Measurements from ENCODE around the gene MRPL49. TPM values are rescaled to one million over a fixed set of nuclear protein-coding genes. Genes with fewer than 3 reads are reported as not detected.
"Not testable (repeated sequence)": the region's sequence is repeated elsewhere in the genome, so short reads cannot be mapped to it uniquely, and the experiment has no call there.

The MRPL49 gene
- polyA plus RNA-seq, 2 of the 4 experiments (the other 2 are of a cell fraction): 55.5 to 65.5 TPM

- POLR2A ChIA-PET: interaction anchor here (0.6 to 2.0 kb wide), 9 partner anchors 8 to 341 kb away, joined by 3 to 16 read pairs (median 4); partner anchors contain the start of genes CAPN1, DPF2, SNX15 and SYVN1
- no peak for TF ChIP-seq RNF2 (IDR thresholded peaks at IDR 0.05; ENCODE audit: borderline replicate concordance, low read depth)
- 0 out of 2 replicates have a peak, but pooled peaks have one; percentile 13 for TF ChIP-seq HOXA7 (CRISPR knock-in tag; IDR thresholded peaks at IDR 0.05)
- no peak for DNase-seq (ENCODE audit: low read depth in 1 of 2, low spot score in 1 of 2)
- FAIRE-seq: no peak
- peaks cover 31% of the 10 kb centered on the region; the same call in 2 of the 3 replicates for H3K4me1 ChIP-seq
- H3K9me3 ChIP-seq: no peaks in the 10 kb centered on the region
- no peak overlapping the region for H3K4me3 ChIP-seq
- H3K4me2 ChIP-seq: no peak overlapping the region
- CTCF ChIA-PET: interaction anchor here (0.8 to 6.3 kb wide), 25 partner anchors 8 to 376 kb away, joined by 3 to 75 read pairs (median 5); partner anchors contain the start of genes ARL2, BATF2, CAPN1 and SYVN1
- WGBS (ENCODE audit: missing lambda C conversion rate): 76% methylated on average over 18 of the region's 18 CpGs
- ATAC-seq: no peak
- no peak overlapping the region for H3K27ac ChIP-seq
Measured at GRCh38 chr11:65118097-65118837, 3.9 kb upstream of the MRPL49 start.

- not testable (repeated sequence) for H3K27ac ChIP-seq; FAIRE-seq; H3K4me3 ChIP-seq; H3K4me2 ChIP-seq; DNase-seq (ENCODE audit: low read depth in 1 of 2, low spot score in 1 of 2); ATAC-seq; H3K9me3 ChIP-seq
- peaks cover 29% of the 10 kb centered on the region; the same call in 2 of the 3 replicates for H3K4me1 ChIP-seq
- ChIA-PET CTCF (interaction anchor here (0.8 to 6.3 kb wide), 22 partner anchors 9 to 377 kb away, joined by 3 to 75 read pairs (median 5); partner anchors contain the start of genes ARL2, CAPN1, SYVN1 and TM7SF2), POLR2A (interaction anchor here (2.0 kb wide), 1 partner anchor 62 kb away, joined by 16 read pairs; the partner anchor contains the start of gene CAPN1)
- 93% methylated on average over 18 of the region's 18 CpGs for WGBS (ENCODE audit: missing lambda C conversion rate)
Measured at GRCh38 chr11:65118891-65119669, 3.0 kb upstream of the MRPL49 start.

DNA sequence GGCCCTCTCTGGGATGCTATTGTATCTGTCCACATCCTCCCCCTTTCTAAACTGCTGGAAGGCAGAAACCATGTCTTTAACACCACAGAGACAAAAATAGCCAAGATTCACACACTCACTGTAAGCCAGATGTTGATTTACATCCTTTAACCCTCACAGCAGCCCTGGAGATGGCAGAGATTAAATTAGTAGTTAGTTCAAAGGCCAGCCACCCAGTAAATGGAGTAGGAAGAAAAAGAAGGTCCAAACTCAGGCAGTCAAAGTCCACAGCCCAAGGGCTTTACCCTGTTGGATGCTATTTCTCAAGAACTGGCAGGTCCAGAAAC lies 2.5 kb upstream of the MRPL49 start:
- Histone ChIP-seq H3K27ac (no peak overlapping the region), H3K9me3 (no peaks in the 10 kb centered on the region), H3K4me2 (no peak overlapping the region; the same call in 2 of the 3 replicates), H3K4me1 (peaks cover 29% of the 10 kb centered on the region; the same call in 2 of the 3 replicates), H3K4me3 (no peak overlapping the region)
- FAIRE-seq: no peak
- no peak for DNase-seq (ENCODE audit: low read depth in 1 of 2, low spot score in 1 of 2)
- no peak for ATAC-seq
- ChIA-PET CTCF (interaction anchor here (1.1 to 6.3 kb wide), 6 partner anchors 10 to 106 kb away, joined by 3 to 75 read pairs (median 16); partner anchors contain the start of genes ARL2, CAPN1 and TM7SF2), POLR2A (no interaction called here)
- TF ChIP-seq POLR2A (IDR thresholded peaks at IDR 0.05; ENCODE audit: low read length): no peak
- no peak for TF ChIP-seq NPAS2 (CRISPR knock-in tag; IDR thresholded peaks at IDR 0.05; ENCODE audit: borderline replicate concordance)

- no peak for TF ChIP-seq JUN (IDR thresholded peaks at IDR 0.05)
- TF ChIP-seq RARB (CRISPR knock-in tag; IDR thresholded peaks at IDR 0.05): no peak
- TF ChIP-seq CHD4 (IDR thresholded peaks at IDR 0.05; ENCODE audit: borderline replicate concordance): no peak
- no peak for TF ChIP-seq POLR2A (IDR thresholded peaks at IDR 0.05; ENCODE audit: low read length)
- no peak for TF ChIP-seq CTCF (IDR thresholded peaks at IDR 0.05)
- no peak for TF ChIP-seq CBX2 (IDR thresholded peaks at IDR 0.05; ENCODE audit: borderline replicate concordance, low read depth)
- TF ChIP-seq KDM5A (IDR thresholded peaks at IDR 0.05): no peak
- TF ChIP-seq MAZ (IDR thresholded peaks at IDR 0.05; ENCODE audit: borderline replicate concordance, low read depth, low read length): no peak
- no peak for TF ChIP-seq PHF8 (IDR thresholded peaks at IDR 0.05; ENCODE audit: borderline replicate concordance, low read depth)
- no peak for TF ChIP-seq ATOH8 (CRISPR knock-in tag; IDR thresholded peaks at IDR 0.05; ENCODE audit: low read depth)
- no peak for TF ChIP-seq CHD2 (IDR thresholded peaks at IDR 0.05; ENCODE audit: low read length, partially characterized antibody)
- no peak for TF ChIP-seq HES2 (IDR thresholded peaks at IDR 0.05)
- TF ChIP-seq RFX5 (IDR thresholded peaks at IDR 0.05): no peak
- no peak for TF ChIP-seq ELK1 (IDR thresholded peaks at IDR 0.05; ENCODE audit: low read depth, low read length)
- no peak for TF ChIP-seq HDAC2 (IDR thresholded peaks at IDR 0.05)
- no peak for TF ChIP-seq KDM1A (IDR thresholded peaks at IDR 0.05; ENCODE audit: low read depth)
- TF ChIP-seq JUNB (IDR thresholded peaks at IDR 0.05): no peak
- no peak for TF ChIP-seq MAX (IDR thresholded peaks at IDR 0.05)
- TF ChIP-seq SREBF2 (IDR thresholded peaks at IDR 0.05): no peak
- DNase-seq (ENCODE audit: low read depth in 1 of 2, low spot score in 1 of 2) (no peak), FAIRE-seq (no peak), ATAC-seq (no peak)
- Histone ChIP-seq H3K4me3 (peak overlapping the region; percentile 71), H3K4me1 (peaks cover 28% of the 10 kb centered on the region; the same call in 2 of the 3 replicates), H3K4me2 (peak overlapping the region; percentile 92), H3K27ac (peak overlapping the region; percentile 88 to 94; a peak in 5 of 6 replicates), H3K9me3 (no peaks in the 10 kb centered on the region)
- 51% methylated on average over 3 of the region's 3 CpGs for whole genome bisulfite sequencing (ENCODE audit: missing lambda C conversion rate)
- CTCF ChIA-PET: interaction anchor here (1.1 to 6.3 kb wide), 5 partner anchors 8 to 84 kb away, joined by 3 to 75 read pairs (median 19); partner anchors contain the start of genes CAPN1 and TM7SF2
- POLR2A ChIA-PET: interaction anchor here (2.2 to 2.5 kb wide), 3 partner anchors 9 to 14 kb away, joined by 14 to 37 read pairs (median 24); partner anchors contain the start of genes SYVN1 and TM7SF2
Measured at GRCh38 chr11:65120831-65121230, 1.3 kb upstream of the MRPL49 start.
